NCI-H187 (cell line): ENCODE results near the gene RIMBP2.
"Not testable (repeated sequence)": the region's sequence is repeated elsewhere in the genome, so short reads cannot be mapped to it uniquely, and the experiment has no call there.

ENCODE experiments used
- DNase-seq, 2 experiments: peaks; one replicate each; lab custom pipeline; 2025; lab: John Stamatoyannopoulos, UW

RIMBP2 gene

GRCh38 chr12:130715998-130716968 is at the start of gene RIMBP2:
RIMBP2 (minus strand) TSS chr12:130716299; CDS start chr12:130479013, 237,286 bp downstream.
- DNase-seq: peak; percentile 91 to 93

- DNase-seq: no peak
Observed at GRCh38 chr12:130765186-130765659, 49.1 kb upstream of the RIMBP2 start.

- no peak for DNase-seq
Observed at GRCh38 chr12:130764475-130765185, 48.5 kb upstream of the RIMBP2 start.

- no peak for DNase-seq
Observed at GRCh38 chr12:130764073-130764472, 48.0 kb upstream of the RIMBP2 start.

- no peak for DNase-seq
Observed at GRCh38 chr12:130762319-130762675, 46.2 kb upstream of the RIMBP2 start.

- peak in 1 of 2 experiments; percentile 20 for DNase-seq
Observed at GRCh38 chr12:130761537-130762318, 45.6 kb upstream of the RIMBP2 start.

GRCh38 chr12:130754234-130754901 is 38.3 kb upstream of the RIMBP2 start:
- no peak for DNase-seq

- no peak for DNase-seq
Observed at GRCh38 chr12:130752692-130753230, 36.7 kb upstream of the RIMBP2 start.

- DNase-seq: not testable (repeated sequence)
Observed at GRCh38 chr12:130752037-130752436, 35.9 kb upstream of the RIMBP2 start.

- no peak for DNase-seq
Observed at GRCh38 chr12:130748786-130749185, 32.7 kb upstream of the RIMBP2 start.

- DNase-seq: peak; percentile 56 to 75
Observed at GRCh38 chr12:130747867-130748740, 32.0 kb upstream of the RIMBP2 start.

GRCh38 chr12:130746546-130746945 is 30.4 kb upstream of the RIMBP2 start:
- DNase-seq: peak in 1 of 2 experiments; percentile 33

GRCh38 chr12:130745921-130746320 is 29.8 kb upstream of the RIMBP2 start:
- DNase-seq: no peak

- DNase-seq: no peak
Observed at GRCh38 chr12:130744274-130744673, 28.2 kb upstream of the RIMBP2 start.

- no peak for DNase-seq
Observed at GRCh38 chr12:130743606-130744005, 27.5 kb upstream of the RIMBP2 start.

- no peak for DNase-seq
Observed at GRCh38 chr12:130743176-130743575, 27.1 kb upstream of the RIMBP2 start.

- DNase-seq: no peak
Observed at GRCh38 chr12:130742716-130743115, 26.6 kb upstream of the RIMBP2 start.

GRCh38 chr12:130742112-130742511 is 26.0 kb upstream of the RIMBP2 start:
- DNase-seq: no peak

- no peak for DNase-seq
Observed at GRCh38 chr12:130739571-130739970, 23.5 kb upstream of the RIMBP2 start.

- DNase-seq: not testable (repeated sequence)
Observed at GRCh38 chr12:130738403-130738802, 22.3 kb upstream of the RIMBP2 start.
